ENCODE results near the gene DOP1A.

DNA sequence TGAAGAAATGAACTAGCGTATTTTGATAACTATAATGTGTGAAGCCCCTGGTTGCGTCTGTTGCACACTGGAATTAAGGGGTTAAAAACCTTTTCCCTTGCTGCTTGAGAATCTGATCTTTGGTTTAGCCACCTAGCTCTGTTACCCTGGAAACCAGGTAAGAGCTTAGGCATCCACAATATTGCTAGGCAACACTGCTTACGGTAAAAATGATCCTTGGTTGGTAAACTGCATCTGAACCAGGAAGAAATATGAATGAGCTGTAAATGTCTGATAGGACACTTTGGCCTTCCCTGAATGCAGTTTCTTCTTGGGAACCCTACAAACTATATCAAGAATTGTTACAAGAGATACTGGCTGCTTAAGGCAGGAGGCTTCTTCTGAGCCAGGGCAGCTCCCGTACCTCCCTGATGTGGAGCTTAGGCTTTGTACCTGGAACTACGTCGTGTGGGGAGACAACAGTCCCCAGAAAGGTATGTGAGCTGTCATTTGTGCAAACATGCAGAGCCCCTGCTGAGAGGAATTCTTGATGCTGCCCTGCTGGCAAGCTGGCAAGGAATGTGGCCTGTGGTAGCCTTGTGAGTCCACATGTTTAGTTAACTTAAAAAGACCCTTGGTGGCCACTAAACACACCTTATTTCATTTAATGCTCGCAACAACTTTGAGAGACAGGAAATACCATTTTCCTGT, 20.3 kb upstream of the DOP1A start:
- TF ChIP-seq CTCF (IDR thresholded peaks at IDR 0.05) (no peak), POLR2A (IDR thresholded peaks at IDR 0.05) (no peak)

All from Peyer's patch (tissue), 4 donors.